ENCODE data around the gene PBX1.

The PBX1 gene

DNA sequence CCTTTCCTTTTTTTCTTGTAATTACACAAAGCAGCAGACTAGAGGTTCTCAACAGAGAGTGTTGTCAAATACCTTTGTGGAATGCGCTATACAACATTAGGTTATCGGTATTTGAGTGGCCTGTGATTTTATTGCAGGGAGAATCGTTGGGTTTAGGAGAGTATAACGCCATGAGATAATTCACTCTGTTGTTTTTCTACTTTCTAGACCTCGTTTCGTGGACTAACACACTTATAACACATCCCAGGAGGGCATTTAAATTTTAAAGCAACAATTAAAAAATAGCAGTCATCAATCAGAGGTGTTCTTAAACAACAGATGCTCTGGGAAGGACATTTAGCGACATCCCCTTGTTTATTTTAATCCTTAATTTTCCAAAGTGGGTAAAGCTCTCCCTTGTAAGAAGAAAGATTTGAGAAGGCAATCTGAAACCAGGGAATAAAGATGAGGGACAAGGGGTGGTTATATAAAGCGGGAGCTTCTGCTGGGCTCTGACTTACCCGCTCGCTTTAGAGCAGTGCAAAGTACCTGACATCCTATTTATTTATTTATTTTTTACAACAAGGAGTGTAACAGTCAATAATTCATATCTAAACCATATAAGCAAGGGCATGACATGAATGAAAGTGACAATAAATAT, 4.9 kb downstream of the PBX1 start:
- no peak for DNase-seq (ENCODE audit: low spot score)

GRCh38 chr1:164564378-164564777, 5.4 kb downstream of the PBX1 start:
- no peak for DNase-seq (ENCODE audit: low spot score)

- no peak for DNase-seq (ENCODE audit: low spot score)
Measured at GRCh38 chr1:164565357-164565756, 6.4 kb downstream of the PBX1 start.

GRCh38 chr1:164567774-164568173, 8.8 kb downstream of the PBX1 start:
- DNase-seq (ENCODE audit: low spot score): no peak

DNA sequence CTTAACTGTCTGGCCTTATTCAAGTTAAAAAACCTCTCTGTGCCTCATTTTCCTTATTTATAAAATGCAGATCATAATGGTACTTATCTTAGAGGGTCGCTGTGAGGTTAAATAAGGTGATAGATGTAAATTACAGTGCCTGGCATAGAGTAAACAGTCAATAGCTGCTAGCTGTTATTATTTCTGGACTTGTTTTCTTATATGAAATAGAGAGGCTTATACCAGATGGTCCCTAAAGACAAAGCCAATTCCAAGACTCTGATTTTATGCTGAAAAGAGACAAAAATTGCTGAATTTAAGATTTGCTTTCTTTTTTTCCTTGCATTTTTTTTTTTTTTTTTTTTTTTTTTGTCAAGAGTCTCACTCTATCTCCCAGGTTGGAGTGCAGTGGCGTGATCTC, 10.3 kb downstream of the PBX1 start:
- DNase-seq (ENCODE audit: low spot score): no peak

DNA sequence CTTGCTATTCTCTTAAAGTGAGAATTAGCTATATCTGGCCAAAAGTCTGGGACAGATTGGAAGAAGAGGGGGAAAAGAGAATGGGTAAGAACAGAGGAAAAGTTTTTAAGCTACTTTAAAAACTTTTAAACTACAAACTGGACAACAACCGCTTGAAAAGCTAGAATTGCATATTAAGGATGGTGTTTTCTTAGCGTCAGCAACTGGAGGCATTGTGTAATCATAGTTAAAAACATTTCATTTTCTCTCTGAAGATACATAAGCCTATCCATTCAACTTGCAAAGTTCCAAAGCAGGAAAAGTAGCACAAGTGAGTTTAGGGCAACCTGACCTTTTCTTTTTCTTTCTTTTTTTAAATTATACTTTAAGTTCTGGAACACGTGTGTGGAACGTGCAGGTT, 10.9 kb downstream of the PBX1 start:
- DNase-seq (ENCODE audit: low spot score): no peak

DNA sequence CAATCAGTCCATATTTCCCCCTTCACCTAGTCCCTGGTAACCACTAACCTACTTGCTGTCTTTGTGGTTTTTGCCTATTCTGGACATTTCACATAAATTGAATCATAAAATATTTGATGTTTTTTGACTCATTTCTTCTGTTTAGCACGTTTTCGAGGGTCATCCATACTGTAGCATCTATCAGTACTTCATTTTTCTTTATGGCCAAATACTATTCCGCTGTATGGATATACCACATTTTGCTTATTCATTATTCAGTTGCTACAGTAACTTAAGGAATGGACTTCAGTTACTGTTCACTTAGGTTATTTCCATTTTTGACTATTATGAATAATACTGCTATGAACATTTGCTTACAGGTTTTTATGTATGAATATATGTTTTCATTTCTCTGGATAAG, 12.3 kb downstream of the PBX1 start:
- DNase-seq (ENCODE audit: low spot score): no peak

DNA sequence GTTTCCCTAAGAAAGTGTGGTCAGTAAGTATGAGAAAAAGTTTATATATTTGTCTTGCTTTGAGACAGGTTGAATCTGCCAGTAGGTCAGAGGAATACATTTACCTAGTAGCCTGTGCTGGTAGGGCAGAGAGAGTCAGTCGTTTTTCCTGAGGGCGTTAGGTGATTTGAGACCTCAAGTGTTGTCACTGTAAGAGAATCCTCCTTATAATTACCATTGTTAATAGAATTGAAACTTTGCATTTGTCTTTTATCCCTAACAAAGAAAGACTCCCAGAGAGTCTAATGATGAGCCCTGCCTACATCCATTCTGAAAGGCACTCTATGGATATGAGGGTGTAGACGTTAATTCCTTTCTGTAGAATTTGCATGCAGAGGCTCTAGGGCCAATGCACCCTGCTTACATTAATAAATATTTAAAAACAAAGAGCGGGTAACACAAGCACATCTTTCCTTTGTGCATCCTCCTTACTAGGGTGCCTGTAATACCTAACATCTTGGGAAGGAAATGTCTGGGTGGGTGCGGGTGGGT, 16.4 kb downstream of the PBX1 start:
- no peak for DNase-seq (ENCODE audit: low spot score)

- DNase-seq (ENCODE audit: low spot score): no peak
Measured at GRCh38 chr1:164576291-164577271, 17.6 kb downstream of the PBX1 start.

DNA sequence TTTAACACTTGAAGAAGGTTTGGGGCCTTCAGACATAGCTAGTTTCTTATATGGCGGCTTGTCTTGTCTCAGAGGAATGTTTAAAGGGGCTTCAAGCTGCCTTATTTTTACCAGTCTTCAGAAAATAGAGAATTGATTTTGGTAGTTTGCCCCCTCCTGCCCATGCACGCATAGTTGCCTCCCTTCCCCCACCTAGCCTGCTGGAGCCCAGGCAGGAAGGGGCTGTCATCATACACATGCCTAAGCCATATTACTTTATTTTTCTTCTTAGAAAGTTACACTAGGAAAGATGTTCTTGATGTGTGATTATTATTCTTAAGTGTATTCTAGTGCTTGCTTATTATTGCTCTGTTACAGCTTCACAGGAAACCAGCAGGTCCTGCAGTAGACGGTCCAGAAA, 18.3 kb downstream of the PBX1 start:
- DNase-seq (ENCODE audit: low spot score): no peak

DNA sequence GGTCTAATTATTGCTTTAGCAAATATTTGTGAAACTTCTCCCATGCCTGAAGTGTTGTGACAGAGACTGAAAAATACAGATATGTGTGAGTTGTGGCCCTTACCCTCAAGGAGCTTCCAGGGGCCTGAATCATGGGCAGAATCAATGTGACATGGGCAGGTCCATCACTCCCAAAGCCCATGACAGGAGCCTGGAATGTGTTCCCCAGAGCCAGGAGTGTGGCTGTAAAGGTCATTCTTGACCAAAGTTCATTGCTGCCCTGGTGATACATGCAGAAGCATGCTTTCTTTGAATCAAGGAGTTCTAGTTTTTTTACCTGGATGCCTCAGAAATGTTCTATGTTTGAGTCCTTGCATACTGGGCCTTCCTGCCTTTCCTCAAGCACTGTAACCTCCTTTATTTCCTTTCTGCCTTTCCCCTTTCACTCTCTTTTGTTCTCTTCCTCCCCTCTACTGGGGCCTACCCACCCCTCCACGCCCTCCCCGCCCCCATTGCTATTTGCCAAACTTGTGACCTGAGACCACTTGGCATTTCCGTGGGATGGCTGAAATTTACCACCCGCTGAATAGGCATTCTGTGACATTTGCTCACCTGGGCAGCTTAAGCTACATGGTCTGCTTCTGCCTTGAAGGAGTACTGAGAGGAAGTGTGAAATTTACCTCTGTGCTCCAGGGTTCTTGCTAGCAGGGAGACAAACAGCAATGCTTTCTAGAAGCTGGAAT, 19.7 kb downstream of the PBX1 start:
- no peak for DNase-seq (ENCODE audit: low spot score)

GRCh38 chr1:164579381-164579780, 20.4 kb downstream of the PBX1 start:
- no peak for DNase-seq (ENCODE audit: low spot score)

GRCh38 chr1:164581762-164582161, 22.8 kb downstream of the PBX1 start:
- no peak for DNase-seq (ENCODE audit: low spot score)

GRCh38 chr1:164583196-164583595, 24.2 kb downstream of the PBX1 start:
- DNase-seq (ENCODE audit: low spot score): no peak

DNA sequence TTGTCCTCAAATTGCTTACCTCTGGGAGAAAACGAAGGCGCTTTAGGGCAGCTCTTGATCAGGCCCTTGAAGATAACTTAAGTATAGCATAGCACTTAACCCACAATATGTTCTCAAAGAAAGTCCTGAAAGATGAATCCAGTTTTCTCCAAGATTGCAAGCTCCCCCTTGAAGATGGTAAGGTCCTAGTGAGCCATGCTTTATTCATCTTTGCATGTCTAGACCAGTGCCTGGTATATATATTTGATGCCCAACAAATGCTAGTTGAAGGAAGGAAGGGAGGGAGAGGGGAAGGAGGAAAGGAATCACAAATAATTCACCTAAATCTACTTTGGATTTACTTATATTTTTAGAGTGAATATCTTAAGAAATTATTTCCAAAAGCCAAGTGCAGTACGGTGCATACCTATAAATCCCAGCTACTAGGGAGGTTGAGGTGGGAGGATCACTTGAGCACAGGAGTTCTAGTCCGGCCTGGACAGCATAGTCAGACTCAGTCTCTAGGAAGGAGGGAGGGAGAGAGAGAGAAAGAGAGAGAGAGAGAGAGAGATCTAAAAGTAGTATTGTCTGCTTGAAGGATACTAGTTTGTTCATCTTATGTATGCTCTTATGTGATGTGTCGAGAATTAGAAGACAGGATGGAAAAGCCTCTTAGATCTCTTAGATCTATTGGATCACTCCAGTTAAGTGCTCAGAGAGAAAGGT, 25.0 kb downstream of the PBX1 start:
- no peak for DNase-seq (ENCODE audit: low spot score)

DNA sequence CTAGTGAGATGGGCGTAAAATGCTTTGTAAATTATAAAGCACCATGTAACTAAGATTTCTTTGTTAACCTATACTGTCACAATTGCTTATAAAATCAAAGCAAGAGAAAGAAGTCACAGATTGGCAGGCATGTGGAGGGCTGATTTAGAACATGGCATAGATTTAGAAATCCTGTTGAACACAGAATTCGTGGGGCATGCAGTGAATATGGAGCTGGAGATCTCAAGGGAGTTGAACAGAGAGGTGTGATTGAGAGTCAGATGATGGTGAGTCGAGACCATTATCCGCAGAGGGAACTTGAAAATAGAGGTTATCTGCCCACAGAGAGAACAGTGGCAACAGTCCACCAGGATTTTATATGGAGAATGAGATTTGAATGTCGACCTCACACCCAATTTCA, 27.6 kb downstream of the PBX1 start:
- no peak for DNase-seq (ENCODE audit: low spot score)

GRCh38 chr1:164587617-164588501, 28.9 kb downstream of the PBX1 start:
- DNase-seq (ENCODE audit: low spot score): no peak

DNA sequence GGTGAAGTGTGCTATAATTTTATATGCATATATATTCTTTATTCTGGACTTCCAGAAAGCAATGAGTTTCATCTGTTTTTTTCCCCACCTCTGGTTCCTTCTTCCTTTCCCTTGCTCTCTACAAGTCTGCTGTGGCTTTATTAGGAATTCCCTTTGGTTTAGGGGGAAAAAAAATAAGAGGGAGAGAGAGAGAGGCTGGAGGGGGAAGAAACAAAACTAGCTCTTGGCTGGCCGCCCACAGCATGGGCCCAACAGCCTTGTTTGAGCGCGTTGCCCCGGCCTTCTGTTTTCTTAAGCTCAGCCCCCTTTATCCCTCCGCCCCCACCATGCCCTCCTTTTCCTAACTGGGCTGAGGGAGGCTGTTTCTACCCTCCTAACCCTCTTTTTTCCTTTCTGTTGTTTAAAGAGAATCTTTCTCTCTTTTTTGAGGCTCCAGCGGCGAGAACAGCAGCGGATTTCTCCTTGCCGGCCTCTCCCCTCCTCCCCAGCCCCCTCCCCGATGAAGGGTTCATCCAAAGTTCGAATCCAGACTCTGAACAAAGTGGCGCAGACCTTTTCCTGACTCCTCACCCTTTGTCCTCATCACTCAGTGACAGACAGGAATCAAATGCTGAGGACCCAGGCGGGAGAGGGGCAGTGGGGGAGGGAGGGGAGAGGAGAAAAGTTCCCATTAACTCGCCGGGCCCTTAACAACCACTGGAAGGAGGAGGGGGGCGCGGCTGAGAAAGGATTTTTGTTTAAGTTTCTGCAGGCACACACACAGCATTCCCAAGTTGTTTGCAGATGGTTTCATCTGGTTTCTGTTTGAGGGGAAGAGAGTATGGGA, 29.7 kb downstream of the PBX1 start:
- DNase-seq (ENCODE audit: low spot score): no peak

GRCh38 chr1:164589408-164589807, 30.4 kb downstream of the PBX1 start:
- no peak for DNase-seq (ENCODE audit: low spot score)

DNA sequence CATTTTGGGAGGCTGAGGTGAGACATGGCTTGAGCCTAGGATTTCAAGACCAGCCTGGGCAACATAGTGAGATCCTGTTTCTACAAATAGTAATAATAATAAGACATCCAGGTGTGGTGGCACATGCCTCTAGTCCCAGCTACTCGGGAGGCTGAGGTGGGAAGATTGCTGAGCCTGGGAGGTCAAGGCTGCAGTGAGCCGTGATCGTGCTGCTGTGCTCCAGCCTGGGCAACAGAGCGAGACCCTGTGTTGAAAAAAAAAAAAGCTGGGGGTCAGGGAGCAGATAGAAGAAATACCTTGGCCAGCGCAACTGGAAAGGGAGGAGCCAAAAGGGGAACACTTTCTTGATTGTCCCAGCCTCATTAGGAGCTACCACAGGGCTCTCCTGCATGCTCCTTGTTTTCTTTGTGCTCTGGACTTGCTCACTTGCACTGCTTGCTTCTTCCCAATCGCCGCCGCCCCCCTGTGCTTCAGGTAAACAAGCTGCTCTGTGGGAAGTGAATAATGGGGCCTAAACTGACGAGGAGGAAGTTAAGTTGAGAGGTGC, 31.1 kb downstream of the PBX1 start:
- no peak for DNase-seq (ENCODE audit: low spot score)

Data from HuH-7 (cell line).